Breast epithelium (tissue), 4 donors: Measurements from ENCODE around the gene ACTL10. TPM values are rescaled to one million over a fixed set of nuclear protein-coding genes. Genes with fewer than 3 reads are reported as not detected.

ENCODE experiments used
- DNase-seq, 2 donors: peaks; one replicate each; pipeline ENCODE4 v3.0.0-alpha.2; 2019; ENCODE audit warnings: low spot score in 2 of 2
- H3K27ac ChIP-seq, 2 donors: fragments of 200-600 bp; sonication (generic) in 1 of 2; one replicate each; pipeline ENCODE4 v1.5.1; 2016 to 2019; ENCODE audit warnings: mild to moderate bottlenecking in 1 of 2
- H3K27me3 ChIP-seq, 2 donors: fragments of 200-600 bp; sonication (generic) in 1 of 2; one replicate each; pipeline versions ENCODE4 v1.5.1 to v1.6.0; 2017 to 2019; ENCODE audit warnings: control low read depth in 1 of 2, mild to moderate bottlenecking in 1 of 2
- H3K36me3 ChIP-seq: fragments of 200-600 bp; one replicate; pipeline ENCODE4 v1.5.1; 2019
- H3K4me1 ChIP-seq, 2 donors: fragments of 200-600 bp; sonication (generic); one replicate each; pipeline ENCODE4 v1.5.1; 2016 to 2019; ENCODE audit warnings: control low read depth in 1 of 2
- H3K4me3 ChIP-seq, 3 donors: fragments of 200-600 bp; sonication (generic); 1 replicate in 2 of 3; 2 replicates in 1 of 3; pipeline ENCODE4 v1.5.1; 2016 to 2019; ENCODE audit warnings: mild to moderate bottlenecking in 3 of 3, moderate library complexity in 2 of 3
- H3K9me3 ChIP-seq, 2 donors: fragments of 200-600 bp; sonication (generic) in 1 of 2; one replicate each; pipeline ENCODE4 v1.5.1; 2016 to 2019; ENCODE audit warnings: control low read depth in 1 of 2
- CTCF ChIP-seq, 3 donors: fragments of 450-650 bp; IDR thresholded peaks; one replicate each; pipeline ENCODE4 v1.5.1; 2016 to 2017; ENCODE audit warnings: antibody characterized with exemption in 3 of 3, mild to moderate bottlenecking in 3 of 3, moderate library complexity in 3 of 3
- POLR2A ChIP-seq: fragments of 450-650 bp; IDR thresholded peaks from one replicate; pipeline ENCODE4 v1.6.1; 2016; ENCODE audit warnings: antibody characterized with exemption, mild to moderate bottlenecking, moderate library complexity
- POLR2AphosphoS5 ChIP-seq, 3 donors: sonication (generic); formaldehyde crosslinking; IDR thresholded peaks; one replicate each; pipeline ENCODE4 v1.6.1; 2017; ENCODE audit warnings: antibody characterized with exemption in 3 of 3
- intact Hi-C: fragments of 100-400 bp; cut with DNase I; formaldehyde crosslinking; loops from one replicate; pipeline ENCODE4 v1.15.1; 2023; ENCODE audit warnings: low total_unique reads
- total RNA-seq, 3 donors: library from RNA; depleted of rRNA; stranded (reverse); fragments of >200 nt; gene quantifications; one replicate each; pipeline ENCODE4 v1.1.0, GENCODE V29; 2016

ACTL10 gene
- total RNA-seq, 3 donors from 2014 or later: 1.4 to 3.4 (median 2.6) TPM

GRCh38 chr20:33653218-33653899 is 13.4 kb upstream of the ACTL10 start:
- peak; percentile 34 to 80 (median 58) for TF ChIP-seq CTCF (IDR thresholded peaks at IDR 0.05)
- TF ChIP-seq POLR2AphosphoS5 (IDR thresholded peaks at IDR 0.05): no peak
- no peak for TF ChIP-seq POLR2A
- H3K27ac ChIP-seq: peak overlapping the region; percentile 50 to 58
- H3K9me3 ChIP-seq: no peaks in the 10 kb centered on the region
- intact Hi-C loops: loop anchor here (10.0 kb wide), 1 partner anchor 189 kb away; no protein-coding TSS in a partner anchor
- peaks cover 0 to 5% of the 10 kb centered on the region in 2 donors for H3K4me1 ChIP-seq
- no peaks in the 10 kb centered on the region for H3K36me3 ChIP-seq
- H3K27me3 ChIP-seq: no peaks in the 10 kb centered on the region
- H3K4me3 ChIP-seq: peak overlapping the region in 2 of 3 donors; percentile 20 to 46
- no peak for DNase-seq

GRCh38 chr20:33653900-33654596 is 12.7 kb upstream of the ACTL10 start:
- Histone ChIP-seq H3K4me3 (no peak overlapping the region), H3K4me1 (no peaks in the 10 kb centered on the region), H3K27me3 (no peaks in the 10 kb centered on the region), H3K36me3 (no peaks in the 10 kb centered on the region), H3K9me3 (no peaks in the 10 kb centered on the region), H3K27ac (peak overlapping the region; percentile 50 to 58)
- intact Hi-C loops: loop anchor here (10.0 kb wide), 1 partner anchor 189 kb away; no protein-coding TSS in a partner anchor
- TF ChIP-seq POLR2AphosphoS5 (IDR thresholded peaks at IDR 0.05) (peak in 1 of 3 donors; percentile 39), CTCF (IDR thresholded peaks at IDR 0.05) (no peak)
- DNase-seq: peak; percentile 72 to 86

GRCh38 chr20:33654680-33655161 is 12.0 kb upstream of the ACTL10 start:
- intact Hi-C loops: loop anchor here (10.0 kb wide), 1 partner anchor 190 kb away; no protein-coding TSS in a partner anchor
- peak overlapping the region; percentile 50 to 58 for H3K27ac ChIP-seq
- TF ChIP-seq CTCF (IDR thresholded peaks at IDR 0.05) (no peak), POLR2AphosphoS5 (IDR thresholded peaks at IDR 0.05) (no peak), POLR2A (no peak)
- H3K4me3 ChIP-seq: no peak overlapping the region
- no peaks in the 10 kb centered on the region for H3K9me3 ChIP-seq
- DNase-seq: no peak
- no peaks in the 10 kb centered on the region for H3K27me3 ChIP-seq
- H3K4me1 ChIP-seq: no peaks in the 10 kb centered on the region
- no peaks in the 10 kb centered on the region for H3K36me3 ChIP-seq

- H3K9me3 ChIP-seq: no peaks in the 10 kb centered on the region
- no peaks in the 10 kb centered on the region for H3K27me3 ChIP-seq
- no peak for TF ChIP-seq POLR2AphosphoS5 (IDR thresholded peaks at IDR 0.05)
- TF ChIP-seq CTCF (IDR thresholded peaks at IDR 0.05): no peak
- TF ChIP-seq POLR2A: no peak
- intact Hi-C loops: loop anchor here (10.0 kb wide), 1 partner anchor 190 kb away; no protein-coding TSS in a partner anchor
- no peak for DNase-seq
- H3K4me3 ChIP-seq: no peak overlapping the region
- no peaks in the 10 kb centered on the region for H3K4me1 ChIP-seq
- no peaks in the 10 kb centered on the region for H3K36me3 ChIP-seq
- no peak overlapping the region for H3K27ac ChIP-seq
Measured at GRCh38 chr20:33655164-33655563, 11.6 kb upstream of the ACTL10 start.
